Measurements from ENCODE around the gene CEP44. TPM values are rescaled to one million over a fixed set of nuclear protein-coding genes. Genes with fewer than 3 reads are reported as not detected.
"Not testable (repeated sequence)": the region's sequence is repeated elsewhere in the genome, so short reads cannot be mapped to it uniquely, and the experiment has no call there.

The CEP44 gene
- total RNA-seq, 1 donor: 10.9 TPM

- no peaks in the 10 kb centered on the region for H3K36me3 ChIP-seq (ENCODE audit: insufficient read depth, low read length)
- peaks cover 3% of the 10 kb centered on the region for H3K27me3 ChIP-seq (ENCODE audit: insufficient read depth, low read length)
- H3K79me2 ChIP-seq (ENCODE audit: insufficient read depth, low read length): no peaks in the 10 kb centered on the region
- no peak overlapping the region for H2AFZ ChIP-seq (ENCODE audit: low read length)
- peaks cover 10% of the 10 kb centered on the region for H3K4me1 ChIP-seq (ENCODE audit: insufficient read depth, low read length)
- H3K27ac ChIP-seq (ENCODE audit: low read depth, low read length): no peak overlapping the region
- H3K4me2 ChIP-seq (ENCODE audit: insufficient read depth, low read length): peak overlapping the region; percentile 32
- TF ChIP-seq CTCF (IDR thresholded peaks at IDR 0.05; ENCODE audit: extremely low read depth, low read depth, low read length): no peak
- no peak for DNase-seq (ENCODE audit: insufficient read length, low spot score, missing footprints)
- no peaks in the 10 kb centered on the region for H3K9me3 ChIP-seq (ENCODE audit: low read depth, low read length)
- H3K4me3 ChIP-seq (ENCODE audit: insufficient read depth, low read length): no peak overlapping the region
- no peaks in the 10 kb centered on the region for H4K20me1 ChIP-seq (ENCODE audit: insufficient read depth, low read length)
Observed at GRCh38 chr4:174358410-174358809, 74.7 kb downstream of the CEP44 start.

GRCh38 chr4:174358829-174359228 is 75.1 kb downstream of the CEP44 start:
- H3K27me3 ChIP-seq (ENCODE audit: insufficient read depth, low read length): peaks cover 3% of the 10 kb centered on the region
- peak overlapping the region; percentile 32 for H3K4me2 ChIP-seq (ENCODE audit: insufficient read depth, low read length)
- H3K79me2 ChIP-seq (ENCODE audit: insufficient read depth, low read length): no peaks in the 10 kb centered on the region
- no peak overlapping the region for H3K4me3 ChIP-seq (ENCODE audit: insufficient read depth, low read length)
- no peak overlapping the region for H2AFZ ChIP-seq (ENCODE audit: low read length)
- H3K36me3 ChIP-seq (ENCODE audit: insufficient read depth, low read length): no peaks in the 10 kb centered on the region
- H3K9me3 ChIP-seq (ENCODE audit: low read depth, low read length): no peaks in the 10 kb centered on the region
- DNase-seq (ENCODE audit: insufficient read length, low spot score, missing footprints): peak; percentile 81
- H4K20me1 ChIP-seq (ENCODE audit: insufficient read depth, low read length): no peaks in the 10 kb centered on the region
- TF ChIP-seq CTCF (IDR thresholded peaks at IDR 0.05; ENCODE audit: extremely low read depth, low read depth, low read length): no peak
- H3K4me1 ChIP-seq (ENCODE audit: insufficient read depth, low read length): peaks cover 10% of the 10 kb centered on the region
- no peak overlapping the region for H3K27ac ChIP-seq (ENCODE audit: low read depth, low read length)

GRCh38 chr4:174362340-174362739 is 78.6 kb downstream of the CEP44 start:
- no peak for TF ChIP-seq CTCF (IDR thresholded peaks at IDR 0.05; ENCODE audit: extremely low read depth, low read depth, low read length)

GRCh38 chr4:174363782-174364181 is 80.1 kb downstream of the CEP44 start:
- H3K79me2 ChIP-seq (ENCODE audit: insufficient read depth, low read length); H3K4me3 ChIP-seq (ENCODE audit: insufficient read depth, low read length); H3K36me3 ChIP-seq (ENCODE audit: insufficient read depth, low read length); H3K9me3 ChIP-seq (ENCODE audit: low read depth, low read length); H3K4me1 ChIP-seq (ENCODE audit: insufficient read depth, low read length); H4K20me1 ChIP-seq (ENCODE audit: insufficient read depth, low read length); DNase-seq (ENCODE audit: insufficient read length, low spot score, missing footprints); H3K27ac ChIP-seq (ENCODE audit: low read depth, low read length); H3K4me2 ChIP-seq (ENCODE audit: insufficient read depth, low read length); H2AFZ ChIP-seq (ENCODE audit: low read length); H3K27me3 ChIP-seq (ENCODE audit: insufficient read depth, low read length): not testable (repeated sequence)

More at GRCh38 chr4:174362340-174362739, 78.6 kb downstream of the CEP44 start:
- peaks cover 10% of the 10 kb centered on the region for H3K4me1 ChIP-seq (ENCODE audit: insufficient read depth, low read length)
- no peaks in the 10 kb centered on the region for H3K79me2 ChIP-seq (ENCODE audit: insufficient read depth, low read length)
- no peak for DNase-seq (ENCODE audit: insufficient read length, low spot score, missing footprints)
- no peaks in the 10 kb centered on the region for H3K36me3 ChIP-seq (ENCODE audit: insufficient read depth, low read length)
- no peaks in the 10 kb centered on the region for H3K9me3 ChIP-seq (ENCODE audit: low read depth, low read length)
- peaks cover 3% of the 10 kb centered on the region for H3K27me3 ChIP-seq (ENCODE audit: insufficient read depth, low read length)
- H4K20me1 ChIP-seq (ENCODE audit: insufficient read depth, low read length): no peaks in the 10 kb centered on the region
- H3K4me2 ChIP-seq (ENCODE audit: insufficient read depth, low read length): no peak overlapping the region
- no peak overlapping the region for H3K27ac ChIP-seq (ENCODE audit: low read depth, low read length)
- no peak overlapping the region for H3K4me3 ChIP-seq (ENCODE audit: insufficient read depth, low read length)
- no peak overlapping the region for H2AFZ ChIP-seq (ENCODE audit: low read length)

All from osteoblast (primary cell).